HG02884 (cell line): Measurements from ENCODE around the gene PGBD5.
"Not testable (repeated sequence)": the region's sequence is repeated elsewhere in the genome, so short reads cannot be mapped to it uniquely, and the experiment has no call there.

Source experiments
- ATAC-seq: cut with Tn5 transposase; IDR thresholded peaks from one replicate; pipeline ENCODE4 v1.9.1; 2021; ENCODE audit warnings: mild to moderate bottlenecking, moderate library complexity; ENCODE audit not compliant: unreplicated experiment

Gene PGBD5

GRCh38 chr1:230425252-230426091, 660 bp downstream of the PGBD5 start:
- ATAC-seq, result peak; percentile 6

GRCh38 chr1:230424391-230425251, 1.5 kb downstream of the PGBD5 start:
- ATAC-seq, result no peak

- no peak for ATAC-seq
These were observed 2.2 kb downstream of the PGBD5 start for GRCh38 chr1:230423951-230424350.

GRCh38 chr1:230423261-230423660, 2.9 kb downstream of the PGBD5 start:
- no peak for ATAC-seq

- no peak for ATAC-seq
These were observed 3.7 kb downstream of the PGBD5 start for GRCh38 chr1:230422221-230422981.

DNA sequence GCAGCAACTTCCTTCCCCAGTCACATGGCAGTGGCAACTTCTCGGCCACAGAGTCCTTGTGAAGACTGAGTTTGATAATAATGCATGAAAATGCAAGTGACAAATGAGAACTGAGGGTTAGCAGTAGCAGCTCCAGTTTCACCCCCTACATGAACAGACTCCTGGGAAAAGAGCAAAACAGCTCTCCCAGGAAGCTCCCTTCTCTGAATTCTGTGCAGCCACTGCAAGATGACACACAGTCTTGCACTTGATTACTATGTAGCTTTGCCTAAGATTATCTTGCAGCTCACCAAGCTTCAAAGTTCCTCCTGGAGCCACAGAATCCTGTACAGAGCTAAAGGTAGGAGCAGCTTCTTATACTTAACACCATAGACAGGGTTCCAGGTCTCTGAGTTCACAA, 4.7 kb downstream of the PGBD5 start:
- no peak for ATAC-seq

- not testable (repeated sequence) for ATAC-seq
These were observed 5.8 kb downstream of the PGBD5 start for GRCh38 chr1:230420372-230420771.

- ATAC-seq, result no peak
These were observed 9.7 kb downstream of the PGBD5 start for GRCh38 chr1:230416430-230416829.

GRCh38 chr1:230415405-230416132, 10.6 kb downstream of the PGBD5 start:
- ATAC-seq, result no peak

GRCh38 chr1:230414694-230415093, 11.4 kb downstream of the PGBD5 start:
- ATAC-seq, result no peak

DNA sequence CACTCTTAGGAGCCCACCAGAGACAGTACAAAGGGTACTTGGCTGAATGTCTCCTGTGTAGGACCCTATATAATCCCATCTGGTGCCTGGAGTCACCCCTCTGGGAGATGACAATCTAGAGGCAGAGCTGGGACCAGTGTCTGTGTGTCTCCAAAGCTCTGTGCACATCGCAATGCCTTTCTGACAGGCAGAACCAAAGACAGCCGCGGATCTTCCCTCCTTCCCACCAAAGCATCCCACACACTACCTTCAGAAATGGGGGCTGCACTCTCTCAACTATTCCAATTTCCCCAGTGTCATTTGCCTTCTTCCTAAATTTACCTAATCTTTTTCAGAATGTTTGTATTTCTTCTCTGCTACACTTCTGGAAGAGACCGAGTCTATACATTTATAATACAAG, 12.0 kb downstream of the PGBD5 start:
- ATAC-seq, result no peak

- ATAC-seq, result no peak
These were observed 13.1 kb downstream of the PGBD5 start for GRCh38 chr1:230413061-230413460.

DNA sequence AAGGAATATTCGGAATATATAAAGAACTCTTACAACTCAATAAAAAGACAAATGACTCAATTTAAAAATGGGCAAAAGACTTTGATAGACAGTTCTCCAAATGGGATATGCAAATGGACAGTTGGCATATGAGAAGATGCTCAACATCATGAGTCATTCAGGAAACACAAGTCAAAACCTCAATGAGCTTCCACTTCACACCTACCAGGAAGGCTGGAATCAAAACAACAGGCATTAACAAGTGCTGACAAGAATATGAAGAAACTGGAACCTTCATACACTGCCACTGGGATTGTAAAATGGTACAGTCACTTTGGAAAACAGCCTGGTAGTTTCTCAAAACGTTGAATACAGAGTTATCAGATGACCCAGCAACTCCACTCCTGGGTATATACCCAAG, 17.2 kb downstream of the PGBD5 start:
- no peak for ATAC-seq

DNA sequence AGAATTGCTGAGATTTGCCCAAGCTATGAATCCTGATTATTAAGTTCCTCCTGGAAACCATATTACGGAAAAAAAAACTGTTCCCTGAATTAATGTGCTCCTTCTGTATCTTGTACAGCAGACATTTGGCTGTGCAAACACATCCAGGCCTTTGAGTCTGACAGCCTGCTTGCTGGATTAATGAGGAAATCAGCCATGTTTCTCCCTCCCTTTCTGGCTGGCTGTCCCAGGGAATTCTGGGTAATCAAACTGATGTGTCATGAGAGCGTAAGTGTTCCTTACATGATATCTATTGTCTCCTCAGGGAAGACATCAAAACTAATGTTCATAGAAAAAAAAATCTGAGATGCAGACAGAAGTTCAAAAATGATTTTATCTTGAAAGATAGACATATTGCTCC, 18.8 kb downstream of the PGBD5 start:
- no peak for ATAC-seq

- ATAC-seq, result not testable (repeated sequence)
These were observed 19.4 kb downstream of the PGBD5 start for GRCh38 chr1:230406727-230407126.

GRCh38 chr1:230403442-230403841, 22.7 kb downstream of the PGBD5 start:
- ATAC-seq, result no peak

- ATAC-seq, result no peak
These were observed 24.3 kb downstream of the PGBD5 start for GRCh38 chr1:230401763-230402294.

DNA sequence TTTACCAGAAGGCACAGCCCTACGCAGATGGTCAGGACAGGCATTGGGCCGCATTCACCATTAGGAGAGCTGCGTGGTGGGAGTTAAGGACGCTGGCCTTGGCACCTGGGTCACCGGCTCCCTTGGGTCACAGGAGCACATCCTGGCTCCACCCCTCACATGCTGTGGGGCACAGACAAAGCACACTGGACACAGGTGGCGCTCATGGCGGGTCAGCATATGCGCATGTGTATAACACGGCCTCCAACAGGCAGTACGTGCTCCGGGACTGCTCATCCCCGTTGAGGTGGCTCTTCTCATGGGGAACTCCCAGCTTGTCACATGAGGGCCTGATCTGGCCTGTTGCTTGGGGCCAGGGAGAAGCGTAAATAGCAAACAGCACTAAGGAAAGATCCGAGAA, 25.0 kb downstream of the PGBD5 start:
- no peak for ATAC-seq

GRCh38 chr1:230400007-230400344, 26.2 kb downstream of the PGBD5 start:
- no peak for ATAC-seq

DNA sequence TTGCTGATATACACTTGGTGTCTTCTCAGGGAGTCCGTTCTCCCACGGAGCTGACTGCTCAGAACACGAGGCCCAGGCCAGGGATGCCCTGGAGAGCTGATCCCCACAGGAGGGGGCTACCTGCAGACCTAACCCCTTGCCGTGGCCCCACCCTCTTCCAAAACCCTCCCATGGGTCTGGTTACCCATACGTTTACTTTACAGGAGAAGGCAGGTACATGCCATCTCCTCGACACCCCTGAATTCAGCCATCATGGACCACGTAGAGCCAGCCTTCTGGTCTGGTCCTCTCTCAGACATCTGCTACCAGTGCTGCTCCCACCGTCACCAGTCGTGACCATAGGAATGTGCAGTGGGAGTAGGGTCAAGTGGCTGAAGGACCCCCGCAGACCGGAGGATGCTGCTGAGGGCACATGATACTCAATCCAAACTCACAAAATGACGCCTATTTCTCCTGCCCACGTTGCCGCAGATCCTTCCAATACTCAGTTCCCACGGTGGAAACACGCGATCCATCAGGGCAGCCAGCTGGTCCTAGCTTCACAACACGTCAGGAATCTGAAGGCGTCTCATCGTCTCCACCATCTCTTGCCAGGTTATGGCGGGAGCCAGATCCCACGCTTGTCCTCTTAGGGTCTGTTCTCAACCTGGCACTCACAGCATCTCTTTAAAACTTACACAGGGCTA, 26.7 kb downstream of the PGBD5 start:
- ATAC-seq, result no peak
